ENCODE measurements around the gene TRAPPC3L. TPM values are rescaled to one million over a fixed set of nuclear protein-coding genes. Genes with fewer than 3 reads are reported as not detected.

Gene TRAPPC3L
- total and polyA plus RNA-seq, 9 of the 15 experiments (the other 6 are each of a cell fraction or from before 2014, with no cell fraction given), result not detected

- TF ChIP-seq CHAMP1 (IDR thresholded peaks at IDR 0.05) (peak; percentile 74; the same call in 1 of the 2 replicates), MED1 (CRISPR knock-in tag; IDR thresholded peaks at IDR 0.05; ENCODE audit: borderline replicate concordance) (no peak), SRSF9 (IDR thresholded peaks at IDR 0.05; ENCODE audit: borderline replicate concordance, low read depth, low read length) (no peak), NRF1 (conservative IDR thresholded peaks at IDR 0.05 in 1 of 2, IDR thresholded peaks at IDR 0.05 in 1 of 2) (peak; percentile 98 to 99), ZNF3 (CRISPR knock-in tag; IDR thresholded peaks at IDR 0.05) (no peak), POLR2G (IDR thresholded peaks at IDR 0.05; ENCODE audit: low read depth, low read length) (peak; percentile 97), ZNF778 (CRISPR knock-in tag; IDR thresholded peaks at IDR 0.05) (no peak), TEAD2 (tag; IDR thresholded peaks at IDR 0.05) (no peak), PCBP1 (IDR thresholded peaks at IDR 0.05; ENCODE audit: low read depth, low read length, poor library complexity, severe bottlenecking) (peak; percentile 79), MXI1 (IDR thresholded peaks at IDR 0.05; ENCODE audit: low read depth, low read length) (peak; percentile 12), MAFK (IDR thresholded peaks at IDR 0.05; ENCODE audit: low read length) (no peak), POLR2AphosphoS2 (IDR thresholded peaks at IDR 0.05; ENCODE audit: low read length) (no peak), HDAC2 (IDR thresholded peaks at IDR 0.05) (peak; percentile 60; the same call in 1 of the 2 replicates), GTF2F1 (IDR thresholded peaks at IDR 0.05; ENCODE audit: low read depth, low read length) (peak; percentile 74; the same call in 1 of the 2 replicates), WHSC1 (IDR thresholded peaks at IDR 0.05; ENCODE audit: low read length) (no peak), TRIM28 (IDR thresholded peaks at IDR 0.05) (no peak), ZNF77 (CRISPR knock-in tag; IDR thresholded peaks at IDR 0.05) (no peak), SMAD4 (CRISPR knock-in tag; conservative IDR thresholded peaks at IDR 0.05) (peak; percentile 97), ELK1 (CRISPR knock-in tag; IDR thresholded peaks at IDR 0.05) (no peak), MCM2 (IDR thresholded peaks at IDR 0.05; ENCODE audit: low read depth) (no peak), ZBTB17 (CRISPR knock-in tag; IDR thresholded peaks at IDR 0.05) (peak; percentile 100), NFYB (IDR thresholded peaks at IDR 0.05; ENCODE audit: extremely low read depth, insufficient read length) (peak; percentile 94), RBM14 (IDR thresholded peaks at IDR 0.05; ENCODE audit: borderline replicate concordance, insufficient read depth, low read depth, low read length) (no peak), BCOR (IDR thresholded peaks at IDR 0.05) (no peak), ZNF76 (CRISPR knock-in tag; IDR thresholded peaks at IDR 0.05; ENCODE audit: borderline replicate concordance) (no peak)
These were observed 25.6 kb upstream of the TRAPPC3L start, which contains the start of gene RWDD1 (continued) for GRCh38 chr6:116570856-116571682.
